HepG2 (cell line): ENCODE data around the gene DDO. TPM values are rescaled to one million over a fixed set of nuclear protein-coding genes. Genes with fewer than 3 reads are reported as not detected.

Source experiments
- ATAC-seq: fragments of 200-7000 bp; cut with Tn5 transposase; 3 replicates; pipeline ENCODE4 v1.9.1; 2020; ENCODE audit warnings: mild to moderate bottlenecking, moderate library complexity
- BruUV-seq: library from RNA; stranded (reverse); fragments of 400-500 nt; replicated peaks from 2 replicates; lab custom pipeline; 2021; lab: Mats Ljungman, UMichigan
- CTCF ChIA-PET: fragments of 300-600 bp; formaldehyde crosslinking; extraction: SDS; loops from one replicate; lab custom pipeline; 2021; ENCODE audit warnings: low total read pairs, inconsistent platforms, low intra/inter-chr PET ratio; lab: Yijun Ruan, JAX
- POLR2A ChIA-PET: fragments of 350-600 bp; sonication (Branson Sonifier 250); formaldehyde crosslinking; loops from one replicate; lab custom pipeline; 2020; ENCODE audit warnings: antibody characterized with exemption, inconsistent platforms; lab: Yijun Ruan, JAX
- DNase-seq: peaks from one replicate; pipeline ENCODE4 v3.0.0-alpha.2; 2015; ENCODE audit warnings: low spot score
- FAIRE-seq: peaks from 3 replicates; lab custom pipeline; 2011; peaks lifted over from hg19 to GRCh38; lab: Jason Lieb, UNC
- H2AFZ ChIP-seq: one replicate; pipeline ENCODE4 v1.6.1; 2011; ENCODE audit warnings: low read length, inconsistent platforms
- H3K27ac ChIP-seq: fragments of 300-600 bp; 3 replicates; pipeline ENCODE4 v1.8.0; 2011; ENCODE audit warnings: mixed run types, mild to moderate bottlenecking, mixed read lengths, low read length, inconsistent platforms; ENCODE audit not compliant: insufficient read depth; ENCODE audit errors: extremely low read length
- H3K27me3 ChIP-seq, 2 experiments: fragments of 200-600 bp in 1 of 2; 2 replicates in 1 of 2; 3 replicates in 1 of 2; pipeline versions ENCODE4 v1.6.0 to v1.8.0; 2011; ENCODE audit warnings: low read length in 2 of 2, mild to moderate bottlenecking in 2 of 2, moderate library complexity in 2 of 2, inconsistent platforms in 1 of 2; ENCODE audit not compliant: insufficient read depth in 2 of 2, control insufficient read depth in 1 of 2
- H3K36me3 ChIP-seq, 2 experiments: fragments of 200-600 bp in 1 of 2; replicated peaks in 1 of 2; 2 replicates in 1 of 2; 3 replicates in 1 of 2; pipeline versions ENCODE4 v1.5.1 to v1.8.0; 2011; ENCODE audit warnings: low read length in 2 of 2, inconsistent platforms in 1 of 2; ENCODE audit not compliant: insufficient read depth in 2 of 2, control insufficient read depth in 1 of 2
- H3K4me1 ChIP-seq: 2 replicates; pipeline ENCODE4 v1.5.1; 2012; ENCODE audit warnings: low read length, inconsistent platforms; ENCODE audit not compliant: insufficient read depth
- H3K4me2 ChIP-seq: 2 replicates; pipeline ENCODE4 v1.6.0; 2011; ENCODE audit warnings: low read depth, low read length, inconsistent platforms
- H3K4me3 ChIP-seq, 3 experiments: fragments of 200-600 bp in 1 of 3; sonication (generic), shearing (Covaris generic) in 1 of 3; replicated peaks in 1 of 3; 2 replicates each; pipeline ENCODE4 v1.5.1; 2011 to 2016; ENCODE audit warnings: low read length in 3 of 3, inconsistent platforms in 2 of 3, low read depth in 2 of 3, mild to moderate bottlenecking in 2 of 3, control low read depth in 1 of 3, mixed read lengths in 1 of 3; ENCODE audit not compliant: insufficient read depth in 1 of 3
- H3K79me2 ChIP-seq: one replicate; pipeline ENCODE4 v1.6.1; 2011; ENCODE audit warnings: low read length, inconsistent platforms; ENCODE audit not compliant: insufficient read depth
- H3K9ac ChIP-seq: 2 replicates; pipeline ENCODE4 v1.6.0; 2011; ENCODE audit warnings: mild to moderate bottlenecking, low read depth, low read length, inconsistent platforms; ENCODE audit not compliant: insufficient read depth
- H3K9me3 ChIP-seq: 2 replicates; pipeline ENCODE4 v1.5.1; 2012; ENCODE audit warnings: mild to moderate bottlenecking, low read length
- H4K20me1 ChIP-seq: 2 replicates; pipeline ENCODE4 v1.6.0; 2011; ENCODE audit warnings: inconsistent platforms, mild to moderate bottlenecking, low read length, moderate library complexity; ENCODE audit not compliant: insufficient read depth
- DMAP1 ChIP-seq: IDR thresholded peaks from 2 replicates; pipeline ENCODE4 v1.6.1; 2016
- FOXA3 ChIP-seq: IDR thresholded peaks from 2 replicates; pipeline ENCODE4 v1.6.1; 2016; ENCODE audit warnings: missing genetic modification reagents, missing compliant biosample characterization
- GTF2F1 ChIP-seq: fragments of 150-350 bp; IDR thresholded peaks from 2 replicates; pipeline ENCODE4 v1.6.1; 2014; ENCODE audit warnings: low read length
- MAFK ChIP-seq, 2 experiments: IDR thresholded peaks in 1 of 2; conservative IDR thresholded peaks in 1 of 2; 2 replicates each; pipeline ENCODE4 v1.6.1; 2011; ENCODE audit warnings: improper control_type of control experiment in 2 of 2, low read length in 2 of 2
- NR1H2 ChIP-seq: sonication (generic); formaldehyde crosslinking; IDR thresholded peaks from 2 replicates; pipeline ENCODE4 v1.8.1; 2022; ENCODE audit warnings: low read depth, missing genetic modification reagents, borderline replicate concordance
- NR2C2 ChIP-seq: sonication (generic); formaldehyde crosslinking; IDR thresholded peaks from 2 replicates; pipeline ENCODE4 v1.4.0; 2020; ENCODE audit warnings: missing genetic modification reagents, mild to moderate bottlenecking, moderate library complexity, borderline replicate concordance
- ZNF121 ChIP-seq: sonication (generic); formaldehyde crosslinking; IDR thresholded peaks from 2 replicates; pipeline ENCODE4 v1.5.0; 2020; ENCODE audit warnings: mild to moderate bottlenecking, missing genetic modification reagents
- ZNF547 ChIP-seq: sonication (generic); formaldehyde crosslinking; IDR thresholded peaks from 2 replicates; pipeline ENCODE4 v1.5.1; 2020; ENCODE audit warnings: mild to moderate bottlenecking, missing genetic modification reagents
- ZNF550 ChIP-seq: sonication (generic); formaldehyde crosslinking; IDR thresholded peaks from 2 replicates; pipeline ENCODE4 v1.4.0; 2020; ENCODE audit warnings: mild to moderate bottlenecking, missing genetic modification reagents, borderline replicate concordance
- ZNF703 ChIP-seq: sonication (generic); formaldehyde crosslinking; IDR thresholded peaks from 2 replicates; pipeline ENCODE4 v1.5.1; 2020; ENCODE audit warnings: missing genetic modification reagents, mild to moderate bottlenecking, moderate library complexity, borderline replicate concordance
- WGBS: methylation state at CpG from one replicate; pipeline ENCODE4 v1.1.6; 2017; ENCODE audit warnings: low lambda C conversion rate; 5-methylcytosine and 5-hydroxymethylcytosine counted together
- in situ Hi-C: cut with HindIII; loops from 2 replicates; pipeline ENCODE4 v1.10.0; 2017; ENCODE audit warnings: low pct_unique_long_range_greater_than_20kb; ENCODE audit not compliant: extremely low pct_ligation_motif_present
- intact Hi-C: fragments of 100-400 bp; cut with micrococcal nuclease; formaldehyde crosslinking; loops from one replicate; pipeline ENCODE4 v1.10.0; 2022; ENCODE audit not compliant: unreplicated experiment
- polyA plus RNA-seq, 8 experiments: library from polyadenylated mRNA; depleted of rRNA in 3 of 8; stranded (reverse) in 7 of 8; unstranded in 1 of 8; fragments of >200 nt; fragmentation: Illumina TruSeq in 4 of 8; extraction: Trizol in 4 of 8; gene quantifications; 2 replicates each; pipeline versions ENCODE4 v1.2.1 to v1.2.3, GENCODE V29; 2011 to 2016; ENCODE audit warnings: low read depth in 4 of 8, missing spikeins in 1 of 8, mixed read lengths in 1 of 8; ENCODE audit not compliant: insufficient read depth in 1 of 8
- total RNA-seq, 5 experiments: library from RNA; depleted of rRNA; stranded (reverse); fragments of >200 nt; fragmentation: Illumina TruSeq; extraction: Trizol; gene quantifications; 2 replicates each; pipeline ENCODE4 v1.2.3, GENCODE V29; 2016; ENCODE audit warnings: low read depth in 1 of 5
- TF ChIP-seq, protein P1 (sequence below): sonication (generic); formaldehyde crosslinking; IDR thresholded peaks from 2 replicates; pipeline ENCODE4 v1.5.0; 2020; ENCODE audit warnings: missing genetic modification reagents
- TF ChIP-seq, protein P2 (sequence below): sonication (generic); formaldehyde crosslinking; IDR thresholded peaks from 2 replicates; pipeline ENCODE4 v1.4.0; 2020; ENCODE audit warnings: missing genetic modification reagents
- TF ChIP-seq, protein P3 (sequence below): sonication (generic); formaldehyde crosslinking; IDR thresholded peaks from 2 replicates; pipeline ENCODE4 v1.8.1; 2023; ENCODE audit warnings: missing genetic modification reagents, inconsistent platforms, borderline replicate concordance
- TF ChIP-seq, protein P4 (sequence below): sonication (generic); formaldehyde crosslinking; IDR thresholded peaks from 2 replicates; pipeline ENCODE4 v1.8.1; 2023; ENCODE audit warnings: missing genetic modification reagents, mild to moderate bottlenecking, borderline replicate concordance

Gene DDO
- total and polyA plus RNA-seq, 2 of the 13 experiments (the other 11 are each of a cell fraction or from before 2014, with no cell fraction given), result 6.1 to 10.3 TPM

DNA sequence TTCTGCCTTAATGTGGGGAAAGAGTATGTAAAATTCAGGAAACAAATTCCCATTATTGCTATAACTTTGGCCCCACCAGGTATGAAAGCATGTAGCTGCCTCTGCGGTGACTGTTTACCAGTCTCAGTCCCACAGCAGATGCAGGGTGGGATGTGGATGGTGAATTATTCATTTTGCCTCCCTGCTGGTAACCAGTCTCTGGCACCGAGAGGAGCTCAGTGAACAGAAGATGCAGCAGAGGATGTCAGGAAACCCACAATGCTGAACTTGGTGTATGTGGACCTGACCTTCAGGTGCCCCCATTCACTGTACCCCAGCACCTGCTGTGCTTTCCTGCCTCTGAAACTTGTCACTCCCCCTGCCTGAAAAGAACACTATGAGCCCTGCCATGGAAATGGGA lies 48.4 kb downstream of the DDO start (continued):
- TF ChIP-seq ZNF547 (CRISPR knock-in tag), result no peak
- no peak for TF ChIP-seq ZNF703 (CRISPR knock-in tag)
- TF ChIP-seq DMAP1 (CRISPR knock-in tag), result no peak

- no peaks in the 10 kb centered on the region for H3K9me3 ChIP-seq
- no peak overlapping the region for H3K4me3 ChIP-seq
- WGBS, result 24% methylated on average over 2 of the region's 2 CpGs
- H3K27ac ChIP-seq, result no peak overlapping the region
- H3K27me3 ChIP-seq, result peaks cover 0 to 6% of the 10 kb centered on the region in 2 experiments; a peak in 2 of 5 replicates
- no peak overlapping the region for H3K4me2 ChIP-seq
- ATAC-seq (no peak), FAIRE-seq (no peak), DNase-seq (no peak)
- H3K9ac ChIP-seq, result no peak overlapping the region
- TF ChIP-seq GTF2F1, result no peak
- TF ChIP-seq NR2C2, result no peak
- no peak for TF ChIP-seq ZNF550 (CRISPR knock-in tag)
- TF ChIP-seq, protein P1, sequence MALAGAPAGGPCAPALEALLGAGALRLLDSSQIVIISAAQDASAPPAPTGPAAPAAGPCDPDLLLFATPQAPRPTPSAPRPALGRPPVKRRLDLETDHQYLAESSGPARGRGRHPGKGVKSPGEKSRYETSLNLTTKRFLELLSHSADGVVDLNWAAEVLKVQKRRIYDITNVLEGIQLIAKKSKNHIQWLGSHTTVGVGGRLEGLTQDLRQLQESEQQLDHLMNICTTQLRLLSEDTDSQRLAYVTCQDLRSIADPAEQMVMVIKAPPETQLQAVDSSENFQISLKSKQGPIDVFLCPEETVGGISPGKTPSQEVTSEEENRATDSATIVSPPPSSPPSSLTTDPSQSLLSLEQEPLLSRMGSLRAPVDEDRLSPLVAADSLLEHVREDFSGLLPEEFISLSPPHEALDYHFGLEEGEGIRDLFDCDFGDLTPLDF, result no peak
- TF ChIP-seq, protein P2, sequence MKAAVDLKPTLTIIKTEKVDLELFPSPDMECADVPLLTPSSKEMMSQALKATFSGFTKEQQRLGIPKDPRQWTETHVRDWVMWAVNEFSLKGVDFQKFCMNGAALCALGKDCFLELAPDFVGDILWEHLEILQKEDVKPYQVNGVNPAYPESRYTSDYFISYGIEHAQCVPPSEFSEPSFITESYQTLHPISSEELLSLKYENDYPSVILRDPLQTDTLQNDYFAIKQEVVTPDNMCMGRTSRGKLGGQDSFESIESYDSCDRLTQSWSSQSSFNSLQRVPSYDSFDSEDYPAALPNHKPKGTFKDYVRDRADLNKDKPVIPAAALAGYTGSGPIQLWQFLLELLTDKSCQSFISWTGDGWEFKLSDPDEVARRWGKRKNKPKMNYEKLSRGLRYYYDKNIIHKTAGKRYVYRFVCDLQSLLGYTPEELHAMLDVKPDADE (CRISPR knock-in tag), result no peak
- TF ChIP-seq, protein P3, sequence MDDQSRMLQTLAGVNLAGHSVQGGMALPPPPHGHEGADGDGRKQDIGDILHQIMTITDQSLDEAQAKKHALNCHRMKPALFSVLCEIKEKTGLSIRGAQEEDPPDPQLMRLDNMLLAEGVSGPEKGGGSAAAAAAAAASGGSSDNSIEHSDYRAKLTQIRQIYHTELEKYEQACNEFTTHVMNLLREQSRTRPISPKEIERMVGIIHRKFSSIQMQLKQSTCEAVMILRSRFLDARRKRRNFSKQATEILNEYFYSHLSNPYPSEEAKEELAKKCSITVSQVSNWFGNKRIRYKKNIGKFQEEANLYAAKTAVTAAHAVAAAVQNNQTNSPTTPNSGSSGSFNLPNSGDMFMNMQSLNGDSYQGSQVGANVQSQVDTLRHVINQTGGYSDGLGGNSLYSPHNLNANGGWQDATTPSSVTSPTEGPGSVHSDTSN (CRISPR knock-in tag), result no peak
- TF ChIP-seq ZNF121 (CRISPR knock-in tag), result no peak
- no peak for TF ChIP-seq NR1H2 (CRISPR knock-in tag)
- no peak for TF ChIP-seq MAFK (conservative IDR thresholded peaks at IDR 0.05 in 1 of 2, IDR thresholded peaks at IDR 0.05 in 1 of 2; ENCODE audit: low read length in 2 of 2)
- TF ChIP-seq, protein P4, sequence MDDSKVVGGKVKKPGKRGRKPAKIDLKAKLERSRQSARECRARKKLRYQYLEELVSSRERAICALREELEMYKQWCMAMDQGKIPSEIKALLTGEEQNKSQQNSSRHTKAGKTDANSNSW (CRISPR knock-in tag), result no peak
- no peak for TF ChIP-seq FOXA3 (CRISPR knock-in tag)
- peaks cover 2% of the 10 kb centered on the region for H3K4me1 ChIP-seq
- H4K20me1 ChIP-seq, result no peaks in the 10 kb centered on the region
- in situ Hi-C loops, result no loop called here
- intact Hi-C loops, result no loop called here
- BruUV-seq, result no TSS peak
- no peaks in the 10 kb centered on the region for H3K36me3 ChIP-seq
- H2AFZ ChIP-seq, result no peak overlapping the region
- CTCF ChIA-PET, result no interaction called here
- POLR2A ChIA-PET, result no interaction called here
- no peaks in the 10 kb centered on the region for H3K79me2 ChIP-seq
These were observed 49.1 kb downstream of the DDO start for GRCh38 chr6:110366256-110366655.
